Stimulated activated CD8-positive, alpha-beta memory T cell treated with anti-CD3 and anti-CD28 coated beads, Interleukin-15, amount 100 ng/mL, for 24 hours (primary cell): Measurements from ENCODE around the gene KRT32.

Source experiments
- DNase-seq: peaks from one replicate; pipeline ENCODE4 v3.0.0-alpha.2; 2020; ENCODE audit warnings: low read depth

The KRT32 gene

DNA sequence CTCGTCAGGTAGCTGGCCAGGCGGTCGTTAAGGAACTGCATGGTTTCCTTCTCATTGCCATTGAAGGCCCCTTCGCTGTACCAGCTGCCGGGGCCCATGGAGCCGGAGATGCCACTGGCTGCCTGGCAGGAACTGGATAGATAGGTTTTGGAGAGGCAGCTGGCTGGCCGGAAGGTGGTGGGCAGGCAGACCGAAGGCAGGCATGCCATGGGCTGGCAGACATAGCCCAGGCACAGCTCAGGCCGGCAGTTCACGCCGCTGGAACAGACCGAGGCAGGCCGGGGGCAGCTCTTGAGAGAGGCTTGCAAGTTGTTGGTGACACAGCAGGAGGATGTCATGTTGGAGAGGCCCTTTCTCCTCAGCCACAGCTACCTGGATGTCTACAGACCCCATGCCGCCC is at the start of gene KRT32:
TSS of gene KRT32 (minus strand) at position 399 of the 400 bp plus-strand sequence. CDS start at position 338, 61 bp downstream.
- no peak for DNase-seq

- no peak for DNase-seq
Observed at GRCh38 chr17:41516830-41517283, 49.7 kb upstream of the KRT32 start.

- no peak for DNase-seq
Observed at GRCh38 chr17:41516147-41516829, 49.1 kb upstream of the KRT32 start.

- DNase-seq, result no peak
Observed at GRCh38 chr17:41513168-41513547, 46.0 kb upstream of the KRT32 start.

GRCh38 chr17:41512546-41513167 is 45.5 kb upstream of the KRT32 start:
- no peak for DNase-seq

DNA sequence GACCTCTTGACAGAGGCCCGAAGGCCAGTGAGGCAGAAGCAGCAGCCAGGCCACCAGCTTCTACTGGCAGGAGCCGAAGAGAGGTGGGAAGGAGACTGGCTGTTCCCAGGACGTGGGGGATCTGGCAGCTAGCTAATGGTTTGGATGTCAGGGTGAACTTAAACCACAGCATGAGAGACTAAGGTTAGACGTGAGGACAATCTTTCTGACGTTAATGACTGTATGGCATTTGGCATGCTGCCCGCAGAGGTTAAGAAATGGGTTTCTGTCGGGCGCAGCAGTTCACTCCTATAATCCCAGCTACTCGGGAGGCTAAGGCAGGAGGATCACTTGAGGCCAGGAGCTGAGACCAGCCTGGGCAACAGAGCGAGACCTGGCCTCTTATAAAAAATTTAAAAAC is 44.5 kb upstream of the KRT32 start:
- no peak for DNase-seq

DNA sequence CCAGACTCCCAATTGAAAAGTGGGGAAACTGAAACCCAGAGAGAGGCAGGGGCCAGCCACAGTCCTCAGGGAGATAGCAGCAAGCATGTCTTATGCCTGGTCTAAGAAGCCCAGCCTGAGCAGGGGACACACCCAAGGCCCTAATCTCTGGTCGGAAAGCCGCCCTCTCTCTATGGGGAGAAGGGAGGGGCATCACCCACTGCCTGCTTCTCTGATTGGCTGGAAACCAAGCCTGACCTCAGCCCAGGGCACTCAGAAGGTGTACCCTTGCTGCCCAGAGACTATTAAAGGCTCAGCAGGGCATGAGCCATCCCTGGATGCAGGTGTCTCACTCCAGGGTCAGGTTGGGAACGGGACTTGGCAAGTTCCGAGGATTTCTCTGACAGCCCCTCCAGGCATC is 43.9 kb upstream of the KRT32 start:
- DNase-seq, result no peak

GRCh38 chr17:41510251-41511065 is 43.3 kb upstream of the KRT32 start:
- DNase-seq, result no peak

DNA sequence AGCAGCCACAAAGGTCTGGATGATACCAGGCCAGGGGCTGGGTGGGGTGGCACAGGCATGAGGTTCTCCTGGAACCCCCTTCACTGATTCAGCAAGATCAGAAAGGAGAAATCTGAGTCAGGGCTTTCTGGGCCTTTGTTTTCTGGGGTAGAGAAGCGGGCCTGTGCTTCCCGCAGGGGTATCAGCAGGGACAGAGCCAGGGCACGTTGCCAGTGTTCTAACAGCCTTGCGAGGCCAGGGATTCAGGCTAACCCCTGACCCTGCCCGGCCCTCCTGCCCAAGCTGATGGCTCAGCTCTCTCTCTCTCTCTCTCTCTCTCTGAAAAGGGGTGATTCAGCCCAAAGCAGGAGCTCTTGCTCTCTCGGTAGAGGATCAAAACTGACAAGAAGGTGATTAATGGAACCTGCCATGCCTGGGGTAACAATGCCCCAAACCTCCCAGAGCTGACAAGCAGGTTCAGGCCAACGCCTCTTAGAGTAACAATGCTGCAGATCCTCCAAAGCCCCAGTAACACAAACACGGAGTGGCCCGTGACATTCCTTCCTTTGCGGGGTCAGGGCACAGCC is 40.2 kb upstream of the KRT32 start:
- DNase-seq, result no peak

DNA sequence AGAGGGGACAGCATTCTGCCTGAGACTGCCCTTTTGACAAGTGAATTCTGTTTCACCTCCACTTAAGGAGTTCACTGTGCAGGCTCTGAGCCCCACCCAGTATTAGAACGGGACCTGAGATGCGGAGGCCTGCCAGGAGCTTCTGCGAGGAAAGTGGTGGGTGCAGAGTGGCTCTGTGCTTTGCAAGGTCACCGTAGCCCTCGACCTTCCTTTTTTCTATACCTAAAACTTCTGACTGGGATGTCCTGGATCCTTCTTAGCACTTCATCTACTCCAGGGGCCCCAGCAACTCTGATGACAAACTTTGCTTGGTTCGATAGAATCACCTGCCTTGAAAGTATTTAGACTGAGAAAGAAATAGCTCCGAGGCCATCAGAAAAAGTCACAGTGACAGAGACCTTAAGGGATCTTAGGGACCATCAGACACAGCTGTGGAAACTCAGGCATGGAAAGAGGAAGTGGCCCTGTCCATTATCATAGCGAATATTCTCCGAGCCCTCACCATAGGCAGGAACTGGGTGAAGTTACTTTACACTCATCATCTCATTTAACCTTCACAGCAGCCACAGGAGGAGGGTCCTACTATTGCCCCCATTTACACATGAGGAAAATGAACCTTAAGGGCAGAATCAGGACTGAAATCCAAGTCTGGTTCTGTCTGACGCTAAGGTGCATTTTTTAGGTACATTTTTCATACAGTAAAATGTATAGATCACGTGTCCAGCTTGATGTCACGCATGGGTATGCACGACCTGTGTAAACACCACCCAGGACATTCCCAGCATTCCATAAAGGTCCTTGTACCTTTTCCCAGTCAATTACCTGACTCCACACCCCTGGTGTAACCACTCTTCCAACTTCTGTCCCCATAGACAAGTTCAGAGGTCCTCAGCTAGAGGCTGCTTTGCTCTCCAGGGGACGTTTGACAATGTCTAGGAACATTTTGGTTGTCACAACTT is 38.9 kb upstream of the KRT32 start:
- DNase-seq, result no peak

- no peak for DNase-seq
Observed at GRCh38 chr17:41505007-41505808, 38.0 kb upstream of the KRT32 start, which contains the start of gene KRT13. Gene KRT13, minus strand, starts transcription at chr17:41505612. Its CDS starts 62 bp downstream, at chr17:41505550.

GRCh38 chr17:41504246-41504977 is 37.2 kb upstream of the KRT32 start:
- no peak for DNase-seq

GRCh38 chr17:41503202-41503601 is 36.0 kb upstream of the KRT32 start:
- DNase-seq, result no peak

- no peak for DNase-seq
Observed at GRCh38 chr17:41500131-41500911, 33.1 kb upstream of the KRT32 start.

DNA sequence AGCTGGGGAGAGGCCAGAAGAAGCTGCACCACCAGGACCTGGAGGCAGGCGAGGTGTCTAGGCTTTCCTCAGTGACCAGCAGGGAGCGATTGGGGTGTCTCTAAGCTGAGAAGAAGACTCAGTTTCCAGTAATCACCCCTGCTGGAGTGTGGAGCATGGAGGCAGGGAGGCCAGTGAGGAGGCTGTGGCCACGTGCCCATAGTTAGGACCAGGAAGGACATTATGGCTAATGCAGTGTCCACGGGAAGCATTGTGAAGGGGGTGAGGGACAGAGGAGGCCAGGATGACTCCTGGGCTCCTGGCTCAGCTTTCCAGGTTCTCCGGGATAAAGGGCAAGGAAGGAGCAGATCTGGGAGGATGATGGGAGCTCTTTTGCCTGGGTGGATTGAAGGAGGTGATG is 32.5 kb upstream of the KRT32 start:
- DNase-seq, result no peak

DNA sequence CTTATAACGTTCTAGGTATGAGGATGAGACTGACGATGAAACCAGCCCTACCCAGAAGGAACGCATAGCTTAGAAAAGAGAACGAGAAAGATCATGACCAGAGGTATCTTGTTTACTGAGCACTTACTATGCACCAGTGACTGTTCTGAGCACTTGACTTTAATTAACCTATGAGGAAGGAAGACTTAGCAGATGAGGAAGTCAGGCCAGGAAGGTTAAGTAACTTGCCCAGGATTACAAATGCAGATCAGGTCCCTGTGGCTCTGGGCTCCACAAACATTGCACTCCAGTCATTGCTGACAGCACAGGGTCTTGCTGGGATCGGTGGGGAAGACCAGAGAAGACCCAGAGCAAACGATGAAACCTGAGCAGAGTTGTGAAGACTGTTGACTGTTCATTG is 31.1 kb upstream of the KRT32 start:
- no peak for DNase-seq

DNA sequence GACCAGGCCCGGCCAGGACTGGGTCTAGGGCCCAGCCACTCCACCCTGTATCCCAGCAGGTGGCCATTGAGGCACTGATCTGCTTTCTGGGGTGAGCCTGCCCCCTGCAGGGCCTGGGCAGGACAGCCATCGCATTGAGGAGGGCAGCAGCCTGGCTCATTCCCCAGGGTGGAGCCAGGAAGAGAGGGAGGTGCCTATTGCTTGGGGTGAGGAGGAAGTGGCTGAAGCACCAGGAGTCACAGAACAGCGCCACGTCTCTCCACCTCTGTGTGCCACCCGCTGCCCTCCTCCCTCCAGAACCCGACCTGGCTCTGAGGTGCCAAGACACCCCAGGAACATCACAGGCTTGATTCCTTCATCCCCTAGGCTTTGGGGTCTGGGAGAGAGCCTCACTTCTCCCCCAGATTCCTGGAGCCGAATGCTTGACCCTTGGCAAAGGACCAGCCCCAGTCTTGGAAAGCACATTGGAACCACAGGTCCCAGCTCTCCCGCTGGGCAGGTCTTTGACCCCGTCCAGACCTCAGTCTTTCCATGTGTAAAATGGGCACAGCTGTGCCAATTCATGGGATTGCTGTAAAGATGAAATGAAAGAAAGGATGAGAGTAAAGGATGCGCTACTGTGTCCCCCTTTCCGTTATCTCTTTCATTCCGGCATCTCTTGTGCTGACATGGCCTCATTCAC is 29.8 kb upstream of the KRT32 start:
- peak; percentile 17 for DNase-seq

DNA sequence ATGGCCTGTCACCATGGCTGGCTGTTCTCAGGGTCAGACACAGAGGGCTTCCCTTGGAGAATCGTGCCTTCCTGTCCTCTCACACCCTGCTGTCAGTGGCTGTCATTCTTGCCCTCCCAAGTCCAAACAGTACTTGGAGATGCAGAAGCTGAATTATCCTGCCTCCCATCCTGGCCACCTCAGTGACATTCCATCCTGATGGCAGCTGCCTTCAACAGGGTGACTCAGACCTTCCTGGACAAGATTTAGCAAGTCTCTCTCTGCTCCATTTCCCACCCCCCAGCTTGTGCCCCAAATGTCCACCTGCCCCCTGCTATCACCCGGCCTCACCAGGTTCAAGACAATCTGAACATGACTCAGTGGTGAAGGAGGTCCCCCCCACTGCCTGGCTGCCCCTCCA is 27.3 kb upstream of the KRT32 start:
- no peak for DNase-seq
